ENCODE data around the gene TMEM123.

Gene TMEM123, protein sequence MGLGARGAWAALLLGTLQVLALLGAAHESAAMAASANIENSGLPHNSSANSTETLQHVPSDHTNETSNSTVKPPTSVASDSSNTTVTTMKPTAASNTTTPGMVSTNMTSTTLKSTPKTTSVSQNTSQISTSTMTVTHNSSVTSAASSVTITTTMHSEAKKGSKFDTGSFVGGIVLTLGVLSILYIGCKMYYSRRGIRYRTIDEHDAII

DNA sequence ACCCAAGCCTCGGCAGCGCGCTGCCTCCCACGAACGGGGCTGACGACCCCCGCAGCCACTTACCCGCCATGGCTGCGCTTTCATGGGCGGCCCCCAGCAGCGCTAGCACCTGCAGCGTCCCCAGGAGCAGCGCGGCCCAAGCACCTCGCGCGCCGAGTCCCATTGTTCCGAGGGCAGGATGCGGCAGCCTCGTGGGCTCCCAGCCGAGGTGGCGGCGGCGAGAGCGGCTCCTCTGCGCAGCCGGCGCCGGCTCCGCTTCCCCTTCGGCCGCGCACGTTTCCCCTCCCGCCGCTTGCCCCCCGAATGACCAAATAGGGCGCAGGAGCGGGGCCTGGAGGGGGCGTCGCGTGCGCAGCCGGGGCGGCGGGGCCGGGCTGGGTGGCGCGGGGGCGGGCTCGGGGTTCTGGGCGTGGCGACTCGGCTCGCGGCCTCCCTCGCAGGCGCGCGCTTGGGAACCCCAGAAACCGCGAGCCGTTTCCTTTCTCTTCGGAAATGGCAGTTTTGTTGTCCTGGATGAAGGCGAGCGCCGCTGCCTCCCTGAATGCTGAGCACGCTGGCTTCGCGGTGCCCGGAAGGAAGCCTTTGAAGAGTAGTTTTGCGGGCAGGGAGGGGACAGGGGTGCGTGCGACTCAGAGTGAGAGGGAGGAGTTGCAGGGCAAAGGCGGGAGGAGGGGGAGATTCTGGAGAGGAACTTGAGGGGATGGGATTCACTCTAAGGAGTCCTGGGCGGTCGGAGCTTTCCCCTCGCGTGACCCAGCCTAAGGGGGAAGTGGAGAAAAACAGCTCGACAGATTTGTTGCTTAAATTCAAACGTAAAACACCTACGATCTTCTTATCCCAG is at the start of gene TMEM123:
TMEM123 (minus strand) TSS at position 305 of the 841 bp plus-strand sequence; CDS start at position 163, 142 bp downstream.
- peak; percentile 25 for DNase-seq (ENCODE audit: low read depth)

DNA sequence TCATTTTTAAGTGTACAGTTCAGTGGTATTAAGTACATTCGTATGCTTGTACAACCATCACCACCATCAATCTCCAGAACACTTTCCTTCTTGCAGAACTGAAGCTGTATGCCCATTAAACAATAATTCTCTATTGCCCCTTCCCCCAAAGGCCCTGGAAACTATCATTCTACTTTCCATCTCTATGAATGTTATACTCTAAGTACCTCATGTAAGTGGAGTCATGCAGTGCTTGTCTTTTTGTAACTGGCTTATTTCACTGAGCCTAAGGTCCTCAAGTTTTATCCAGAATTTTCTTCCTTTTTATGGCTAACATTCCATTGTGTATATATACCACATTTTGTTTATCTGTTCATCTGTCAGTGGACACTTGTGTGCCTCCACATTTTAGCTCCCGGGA is 48.3 kb upstream of the TMEM123 start:
- DNase-seq (ENCODE audit: low read depth) = no peak

DNA sequence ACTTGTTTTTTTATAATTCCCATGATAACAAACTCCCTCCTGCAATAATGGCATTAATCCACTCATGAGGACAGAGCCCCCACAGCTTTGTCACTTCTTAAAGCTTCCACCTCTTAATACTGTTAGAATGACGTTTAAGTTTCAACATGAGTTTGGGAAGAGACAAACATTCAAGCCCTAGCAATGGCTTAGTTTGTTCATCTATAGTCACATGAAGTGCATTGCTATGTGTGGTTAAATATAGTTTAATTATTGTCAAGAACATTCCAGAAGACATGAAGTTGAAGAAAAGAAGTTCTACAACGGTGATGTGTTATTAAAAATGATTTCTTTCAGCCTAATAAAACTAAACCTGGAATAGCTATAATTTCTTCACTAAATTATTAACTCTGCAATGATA is 47.4 kb upstream of the TMEM123 start:
- no peak for DNase-seq (ENCODE audit: low read depth)

GRCh38 chr11:102499151-102499550 is 46.6 kb upstream of the TMEM123 start:
- no peak for DNase-seq (ENCODE audit: low read depth)

- no peak for DNase-seq (ENCODE audit: low read depth)
These were observed 44.5 kb upstream of the TMEM123 start for GRCh38 chr11:102497061-102497460.

GRCh38 chr11:102495161-102496042 is 42.8 kb upstream of the TMEM123 start:
- DNase-seq (ENCODE audit: low read depth) = peak; percentile 55

- DNase-seq (ENCODE audit: low read depth) = no peak
These were observed 41.7 kb upstream of the TMEM123 start for GRCh38 chr11:102494216-102494615.

- DNase-seq (ENCODE audit: low read depth) = no peak
These were observed 41.0 kb upstream of the TMEM123 start for GRCh38 chr11:102493524-102493923.

- DNase-seq (ENCODE audit: low read depth) = no peak
These were observed 39.4 kb upstream of the TMEM123 start for GRCh38 chr11:102491969-102492368.

DNA sequence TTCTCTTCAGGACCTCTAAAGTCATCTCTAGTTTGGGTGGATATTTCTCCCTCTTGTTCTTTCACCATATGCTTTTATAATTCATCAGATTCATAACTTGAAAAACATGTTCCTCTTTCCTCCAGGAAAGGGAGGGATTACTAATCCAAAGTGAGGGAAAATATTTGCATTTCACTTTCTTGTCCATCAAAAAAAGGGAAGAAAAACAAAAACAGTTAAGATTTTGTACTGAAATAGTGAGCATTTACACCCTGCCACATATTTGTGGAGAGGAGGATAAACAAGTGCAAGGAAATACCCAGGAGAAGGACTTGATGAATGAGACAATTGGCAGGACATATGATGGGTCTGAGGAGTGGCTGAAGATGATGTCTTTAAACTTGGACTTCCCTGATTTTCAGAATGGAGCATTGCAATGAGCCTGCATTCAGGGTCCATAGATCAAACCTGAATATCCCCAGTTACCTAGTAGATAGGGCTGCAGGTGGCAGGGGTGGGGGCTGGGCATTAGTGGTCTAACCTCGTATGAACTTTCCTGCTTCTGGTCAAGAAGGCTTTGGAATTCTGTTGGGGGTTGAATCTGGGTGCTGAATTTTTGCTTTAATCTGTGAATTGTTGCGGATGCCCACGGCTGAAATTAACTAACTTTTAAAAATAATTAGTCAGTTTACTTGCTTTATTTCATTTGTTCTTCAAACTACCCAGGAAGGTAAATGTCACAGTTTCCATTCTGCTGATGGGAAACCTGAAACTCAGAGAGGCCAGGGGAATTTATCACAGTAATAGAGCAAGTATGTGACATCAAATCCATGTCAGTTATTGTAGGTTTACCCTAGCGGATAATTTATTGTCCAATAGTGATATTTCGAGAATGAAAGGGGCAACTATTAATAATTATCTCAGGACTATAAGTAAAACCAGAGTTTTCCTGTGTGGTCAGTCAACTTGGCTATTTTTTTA is 36.9 kb upstream of the TMEM123 start:
- no peak for DNase-seq (ENCODE audit: low read depth)

DNA sequence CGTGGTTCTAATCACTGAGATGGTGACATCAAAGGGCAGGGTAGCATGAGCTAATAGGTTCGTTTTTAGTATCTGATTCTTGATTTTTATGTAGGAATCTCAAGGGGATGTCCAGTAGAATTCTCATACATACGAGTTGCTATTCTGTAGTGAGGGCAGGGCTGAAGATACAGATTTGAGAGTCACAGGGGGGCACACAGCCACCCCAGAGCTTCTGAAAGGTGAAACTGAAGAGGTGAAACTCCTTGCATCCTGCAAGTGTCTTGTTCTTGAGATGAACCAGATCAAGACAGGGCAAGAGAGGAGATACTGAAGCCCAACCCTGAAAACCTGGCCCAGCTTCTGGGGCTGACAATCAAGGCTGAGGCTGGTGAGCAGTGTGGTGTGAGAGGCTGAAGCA is 35.6 kb upstream of the TMEM123 start:
- DNase-seq (ENCODE audit: low read depth) = no peak

GRCh38 chr11:102487214-102487613 is 34.6 kb upstream of the TMEM123 start:
- DNase-seq (ENCODE audit: low read depth) = no peak

DNA sequence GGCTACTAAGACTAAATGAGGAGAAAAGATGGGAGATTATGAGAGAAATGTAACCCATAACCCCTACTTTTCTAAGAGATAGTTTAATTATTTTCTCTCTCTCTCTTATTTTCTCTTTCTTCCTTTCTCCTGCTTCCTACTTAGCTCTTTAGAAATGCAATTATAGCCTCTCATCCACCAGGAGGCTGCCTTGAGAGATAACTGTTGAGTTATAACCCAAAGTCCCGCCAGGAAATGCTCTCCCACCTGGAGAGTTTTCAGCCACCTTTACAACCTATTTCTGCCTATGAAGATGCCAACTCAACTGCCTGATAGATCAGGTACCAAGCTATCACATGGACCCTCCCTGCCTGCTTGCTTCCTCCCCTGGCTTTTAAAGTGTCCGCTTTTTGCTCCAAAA is 34.0 kb upstream of the TMEM123 start:
- no peak for DNase-seq (ENCODE audit: low read depth)

DNA sequence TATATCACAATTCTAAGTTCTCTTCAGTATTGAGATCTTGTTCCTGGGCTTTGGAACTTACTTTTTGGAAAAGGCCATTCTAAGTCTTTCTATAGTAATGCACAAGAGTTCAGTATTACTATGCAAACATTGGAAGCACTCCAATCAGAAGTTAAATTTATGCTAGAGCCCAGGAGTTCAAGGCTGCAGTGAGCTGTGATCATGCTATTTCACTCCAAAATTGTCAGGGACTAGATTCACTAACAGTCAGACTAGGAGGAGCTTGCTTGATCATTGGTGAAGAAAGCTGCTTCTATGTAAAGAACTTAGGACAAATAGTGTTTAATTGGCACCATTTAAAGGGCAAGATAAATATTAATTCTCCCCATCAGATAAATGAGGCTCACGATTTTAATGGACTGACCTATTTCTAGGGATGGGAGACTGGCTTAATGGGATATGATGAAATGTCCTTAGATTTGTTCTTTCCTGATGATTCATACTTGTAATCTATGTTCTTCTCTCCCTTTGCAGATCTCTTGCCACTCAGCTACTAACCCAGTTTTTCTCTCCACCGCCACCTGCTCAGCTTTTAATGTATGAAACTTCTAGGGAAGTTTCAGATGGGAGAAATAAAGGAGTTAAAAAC is 32.6 kb upstream of the TMEM123 start:
- DNase-seq (ENCODE audit: low read depth) = no peak

DNA sequence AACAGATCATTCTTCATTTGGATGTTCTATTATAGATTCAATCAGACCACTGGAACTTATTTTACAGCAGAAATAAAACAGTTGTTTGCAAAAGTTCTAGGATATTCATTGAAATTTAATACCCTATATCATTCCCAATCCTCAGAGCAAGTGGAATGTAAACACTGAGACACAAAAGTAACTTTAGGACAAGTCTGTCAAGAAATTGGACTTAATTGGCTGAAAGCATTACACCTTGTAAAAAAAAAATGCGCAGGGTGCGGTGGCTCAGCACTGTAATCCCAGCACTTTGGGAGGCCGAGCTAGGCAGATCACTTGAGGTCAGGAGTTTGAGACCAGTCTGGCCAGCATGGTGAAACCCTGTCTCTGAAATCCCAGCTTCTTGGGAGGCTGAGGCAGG is 29.9 kb upstream of the TMEM123 start:
- DNase-seq (ENCODE audit: low read depth) = no peak

DNA sequence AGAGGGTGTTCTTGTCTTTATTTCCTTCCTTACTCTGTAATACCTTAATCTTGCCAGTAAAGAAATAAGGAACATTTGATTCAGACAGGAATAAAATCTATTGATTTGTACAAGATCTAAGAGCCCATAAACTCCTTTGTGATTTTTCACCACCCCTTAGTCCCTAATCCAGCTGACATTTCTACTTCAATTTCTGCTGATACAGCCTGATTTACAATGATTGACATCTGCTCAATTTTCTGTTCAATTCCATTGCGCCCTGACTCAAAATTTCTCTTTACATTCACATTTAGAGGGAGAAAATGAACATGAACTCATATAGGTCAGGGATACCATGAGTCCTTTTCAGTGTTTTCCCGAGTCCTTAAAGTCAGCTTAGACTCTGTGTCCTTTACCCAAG is 27.2 kb upstream of the TMEM123 start:
- DNase-seq (ENCODE audit: low read depth) = no peak

GRCh38 chr11:102478673-102479299 is 26.2 kb upstream of the TMEM123 start:
- no peak for DNase-seq (ENCODE audit: low read depth)

GRCh38 chr11:102476812-102477211 is 24.2 kb upstream of the TMEM123 start:
- no peak for DNase-seq (ENCODE audit: low read depth)

DNA sequence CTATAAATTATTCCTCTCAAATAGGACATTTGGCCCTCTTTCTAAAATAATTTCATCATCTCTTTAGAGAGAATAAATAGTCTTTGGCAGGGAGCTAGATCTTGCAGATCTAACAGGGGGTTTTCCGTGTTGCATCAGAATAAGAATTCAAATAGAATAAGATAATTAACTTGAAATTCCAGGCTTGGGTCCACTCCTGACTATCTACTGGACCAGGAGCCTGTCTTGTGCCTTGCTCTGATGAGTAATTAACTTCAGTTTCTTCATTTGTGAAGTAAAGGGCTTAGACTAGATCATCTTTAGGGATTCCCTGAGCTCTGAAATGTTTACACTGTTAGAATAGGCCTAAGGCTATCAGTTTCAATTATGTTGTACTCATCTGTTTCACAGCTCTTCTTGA is 23.5 kb upstream of the TMEM123 start:
- no peak for DNase-seq (ENCODE audit: low read depth)

DNA sequence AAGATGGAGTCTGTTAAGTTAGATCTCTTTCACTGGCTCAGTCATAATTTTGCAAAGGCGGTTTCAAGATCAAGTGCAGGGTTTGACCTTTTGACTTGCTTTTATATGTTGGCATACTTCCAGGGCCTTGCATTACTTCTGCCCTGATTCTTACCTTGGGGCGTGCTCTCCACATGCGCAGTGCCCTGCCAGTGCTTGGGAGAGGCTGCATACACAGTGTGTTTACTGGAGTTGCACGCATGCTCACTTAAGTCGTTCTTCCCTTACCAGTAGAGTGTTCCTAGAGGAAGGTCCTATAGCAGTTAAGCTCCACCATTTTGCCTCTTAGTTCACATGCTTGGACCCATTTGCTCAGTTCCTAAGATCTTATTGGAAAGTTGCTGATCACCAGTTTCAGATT is 21.0 kb upstream of the TMEM123 start:
- no peak for DNase-seq (ENCODE audit: low read depth)

DNA sequence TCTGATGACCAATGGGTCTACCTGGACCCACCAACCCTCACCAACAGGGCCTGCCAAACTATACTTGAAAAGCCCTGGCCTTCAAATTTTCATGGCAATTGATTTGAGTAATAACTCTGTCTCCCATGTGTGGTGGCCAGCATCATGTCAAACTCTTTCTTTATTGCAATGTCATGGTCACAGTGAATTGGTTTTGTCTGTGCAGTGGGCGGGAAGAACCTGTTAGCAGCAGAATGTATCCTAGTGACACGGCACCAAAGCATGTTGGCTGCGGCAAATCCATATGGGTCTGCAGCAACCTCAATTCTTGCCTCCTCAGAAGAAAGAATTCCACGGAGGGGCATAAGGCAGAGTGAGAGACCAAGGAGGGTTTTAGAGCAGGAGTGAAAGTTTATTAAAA is 19.6 kb upstream of the TMEM123 start:
- DNase-seq (ENCODE audit: low read depth) = no peak
